Measurements from ENCODE around the gene ARV1.
"Not testable (repeated sequence)": the region's sequence is repeated elsewhere in the genome, so short reads cannot be mapped to it uniquely, and the experiment has no call there.

ARV1 gene

DNA sequence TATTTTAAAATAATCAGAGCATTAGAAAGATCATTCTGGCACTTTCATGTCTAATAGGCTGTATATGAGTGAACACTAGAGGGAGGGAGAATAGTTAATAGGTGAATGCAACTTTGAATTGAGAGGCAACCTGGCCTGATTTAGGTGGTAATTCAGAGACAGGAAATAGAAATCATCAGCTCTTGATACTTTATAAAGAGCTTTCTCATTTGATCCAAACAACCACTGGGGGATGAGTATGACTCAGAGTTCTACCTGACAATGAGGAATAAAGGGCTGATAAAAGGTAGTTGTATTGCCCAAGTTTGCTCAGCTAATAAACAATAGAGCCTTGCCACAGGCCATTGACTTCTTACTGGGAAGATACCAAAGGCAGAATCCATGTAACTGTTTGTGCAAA lies 66.4 kb downstream of the ARV1 start:
- no peak for DNase-seq

DNA sequence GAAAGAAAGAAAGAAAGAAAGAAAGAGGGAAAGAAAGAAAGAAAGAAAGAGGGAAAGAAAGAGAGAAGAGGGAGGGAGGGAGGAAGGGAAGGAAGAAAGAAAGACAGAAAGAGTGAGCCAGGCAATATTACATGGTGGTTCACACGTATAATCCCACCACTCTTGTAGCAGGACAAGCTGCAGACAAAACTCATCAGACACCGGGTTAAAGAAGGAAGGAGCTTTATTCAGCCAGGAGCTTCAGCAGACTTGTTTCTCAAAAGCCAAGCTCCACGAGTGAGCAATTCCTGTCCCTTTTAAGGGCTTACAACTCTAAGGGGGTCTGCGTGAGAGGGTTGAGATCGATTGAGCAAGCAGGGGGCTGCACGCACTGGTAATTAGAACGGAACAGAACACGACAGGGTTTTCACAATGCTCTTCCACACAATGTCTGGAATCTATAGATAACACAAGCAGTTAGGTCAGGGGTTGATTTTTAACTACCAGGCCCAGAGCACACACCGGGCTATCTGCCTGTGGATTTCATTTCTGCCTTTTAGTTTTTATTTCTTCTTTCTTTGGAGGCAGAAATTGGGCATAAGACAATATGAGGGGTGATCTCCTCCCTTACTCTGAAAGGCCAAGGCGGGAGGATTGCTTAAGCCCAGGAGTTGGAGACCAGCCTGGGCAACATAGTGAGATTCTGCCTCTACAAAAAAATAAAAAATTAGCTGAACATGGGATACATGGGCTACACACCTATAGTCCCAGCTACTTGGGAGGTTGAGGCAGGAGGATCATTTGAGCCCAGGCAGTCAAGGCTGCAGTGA lies 67.2 kb downstream of the ARV1 start:
- DNase-seq, result not testable (repeated sequence)

DNA sequence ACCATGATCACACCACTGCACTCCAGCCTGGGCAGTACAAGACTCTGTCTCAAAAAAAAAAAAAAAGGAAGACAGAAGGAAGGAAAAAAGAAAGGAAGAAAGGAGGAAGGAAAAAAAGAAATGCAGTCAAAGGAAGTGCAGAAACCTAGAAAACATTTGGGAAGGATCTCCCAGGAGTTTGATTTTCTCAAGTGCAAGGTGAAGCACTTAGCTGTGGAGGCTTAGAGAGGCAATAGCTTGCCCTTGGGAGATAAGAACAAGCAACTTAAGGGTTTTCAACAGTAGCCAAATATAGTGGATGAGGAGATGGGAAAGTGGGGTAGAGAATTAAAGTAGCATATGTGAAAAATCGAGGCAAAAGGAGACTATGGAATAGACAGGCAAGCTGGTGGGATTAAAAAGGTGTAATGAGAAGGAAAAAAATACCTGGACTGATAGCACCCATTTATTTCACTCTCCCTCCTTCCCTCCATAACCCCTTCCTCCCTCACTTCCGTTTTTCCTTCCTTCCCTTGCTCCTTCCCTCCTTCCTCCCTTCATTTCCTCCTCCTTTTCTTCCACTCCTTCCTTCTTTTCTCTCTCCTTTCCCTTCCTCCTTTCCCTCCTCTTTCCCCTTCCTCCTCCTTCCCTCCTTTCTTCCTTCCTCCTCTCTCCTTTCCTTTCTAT lies 68.0 kb downstream of the ARV1 start:
- DNase-seq, result no peak

DNA sequence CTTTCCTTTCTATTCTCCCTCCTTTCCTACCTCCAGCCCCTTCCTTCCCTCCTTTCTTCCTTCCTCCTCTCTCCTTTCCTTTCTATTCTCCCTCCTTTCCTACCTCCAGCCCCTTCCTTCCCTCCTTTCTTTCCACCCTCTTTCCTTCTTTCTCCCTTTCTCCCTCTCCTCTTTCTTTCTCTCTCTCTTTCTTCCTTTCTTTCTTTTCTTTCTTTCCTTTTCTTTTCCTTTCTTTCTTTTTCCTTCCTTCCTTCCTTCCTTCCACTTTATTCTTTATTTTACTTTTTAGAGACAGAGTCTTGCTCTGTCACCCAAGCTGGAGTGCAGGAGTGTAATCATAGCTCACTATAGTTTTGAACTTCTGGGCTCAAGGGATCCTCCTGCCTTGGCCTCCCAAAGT lies 68.6 kb downstream of the ARV1 start:
- not testable (repeated sequence) for DNase-seq

DNA sequence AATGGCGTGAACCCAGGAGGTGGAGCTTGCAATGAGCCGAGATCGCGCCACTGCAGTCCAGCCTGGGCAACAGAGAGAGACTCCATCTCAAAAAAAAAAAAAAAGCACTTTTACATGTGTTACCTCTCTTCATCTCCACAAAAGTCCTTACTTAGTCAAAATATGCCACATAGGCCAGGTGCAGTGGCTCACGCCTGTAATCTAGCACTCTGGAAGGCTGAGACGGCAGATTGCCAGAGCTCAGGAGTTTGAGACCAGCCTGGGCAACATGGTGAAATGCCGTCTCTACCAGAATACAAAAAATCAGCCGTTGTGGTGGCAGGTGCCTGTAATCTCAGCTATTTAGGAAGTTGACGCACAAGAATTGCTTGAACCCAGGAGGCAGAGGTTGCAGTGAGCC lies 69.5 kb downstream of the ARV1 start:
- not testable (repeated sequence) for DNase-seq

DNA sequence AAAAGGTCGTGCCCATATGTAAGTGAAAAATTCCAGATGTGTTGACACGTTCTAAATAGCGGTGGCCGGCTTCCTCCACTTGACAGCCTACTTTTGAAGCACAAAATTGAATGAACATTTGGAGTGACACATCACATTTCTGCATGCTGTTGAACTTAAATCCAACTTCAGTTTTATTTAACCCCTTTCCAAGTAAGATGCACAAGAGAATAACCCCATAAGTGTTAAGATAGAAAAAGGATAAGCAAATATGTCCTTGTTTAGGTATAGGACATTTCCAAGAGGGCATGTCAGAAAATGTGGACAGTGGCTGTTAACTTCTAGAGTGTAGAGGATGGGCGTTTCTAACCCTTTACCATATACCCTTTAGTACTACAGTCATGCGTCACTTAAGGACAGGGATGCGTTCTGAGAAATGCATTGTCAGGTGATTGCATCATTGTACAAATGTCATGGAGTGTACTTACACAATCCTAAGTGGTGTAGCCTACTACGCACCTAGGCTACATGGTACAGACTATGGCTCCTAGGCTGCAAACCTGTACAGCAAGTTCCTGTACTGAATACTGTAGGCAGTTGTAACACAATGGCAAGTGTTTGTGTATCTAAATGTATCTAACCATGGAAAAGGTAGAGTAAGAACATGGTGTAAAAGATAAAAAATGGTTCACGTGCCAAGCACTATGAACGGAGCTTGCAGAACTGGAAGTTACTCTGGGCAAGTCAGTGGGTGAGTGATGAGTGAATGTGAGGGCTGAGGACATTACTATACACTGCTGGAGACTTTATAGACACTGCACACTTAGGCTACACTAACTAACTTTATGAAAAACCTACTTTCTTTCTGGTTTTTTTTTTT lies 70.5 kb downstream of the ARV1 start:
- no peak for DNase-seq
